Activated CD4-positive, alpha-beta T cell treated with anti-CD3 and anti-CD28 coated beads, Interleukin-2, amount 50 U/mL, for 48 hours (primary cell): ENCODE data around the gene TNPO3.
"Not testable (repeated sequence)": the region's sequence is repeated elsewhere in the genome, so short reads cannot be mapped to it uniquely, and the experiment has no call there.

ENCODE experiments used
- DNase-seq, 2 experiments: peaks; one replicate each; pipeline ENCODE4 v3.0.0-alpha.2; 2020

Gene TNPO3

DNA sequence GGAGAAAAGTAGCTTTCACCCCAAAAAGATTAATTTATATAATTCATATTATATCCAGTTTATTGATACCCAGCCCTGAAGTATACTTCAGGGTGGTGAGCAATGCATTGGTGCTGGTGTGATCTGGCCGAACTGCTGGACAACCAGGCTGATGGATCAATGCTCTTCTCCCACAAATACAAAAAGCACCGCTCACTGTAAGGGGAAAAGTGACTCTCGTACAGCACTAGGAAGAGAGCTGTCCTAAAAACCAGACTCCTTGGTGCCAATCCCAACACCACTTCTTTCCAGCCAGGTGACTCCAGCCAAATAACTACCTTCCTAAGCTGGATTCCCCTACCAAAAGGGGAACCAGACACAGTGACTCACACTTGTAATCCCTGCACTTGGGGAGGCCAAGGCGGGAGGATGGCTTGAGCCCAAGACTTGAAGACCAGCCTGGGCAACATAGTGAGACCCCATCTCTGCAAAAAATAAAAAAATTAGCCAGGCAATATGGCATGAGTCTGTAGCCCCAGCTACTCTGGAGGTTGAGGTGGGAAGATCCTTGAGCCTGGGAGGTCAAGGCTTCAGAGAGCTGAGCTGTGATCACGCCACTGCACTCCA, 13.1 kb upstream of the TNPO3 start:
- DNase-seq, result no peak

DNA sequence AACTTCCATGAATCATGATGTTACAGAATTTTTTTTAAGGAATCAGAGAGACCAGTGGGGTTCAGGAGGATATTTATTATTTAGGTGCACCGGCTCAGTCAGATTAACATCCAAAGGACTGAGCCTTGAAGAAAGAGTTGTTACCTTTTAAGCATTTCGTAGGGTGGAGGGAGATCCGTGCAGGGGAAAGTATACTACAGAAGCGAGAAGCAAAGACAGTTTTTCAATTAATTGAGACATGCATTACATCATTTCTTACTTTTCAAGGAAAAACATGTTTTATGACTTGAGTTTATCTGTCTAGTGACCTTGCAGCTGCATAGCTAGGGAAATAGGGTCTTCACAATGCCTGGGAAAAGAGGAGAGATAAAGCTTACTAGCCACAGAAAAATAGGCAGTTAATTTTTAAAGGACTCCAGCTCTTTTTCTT, 12.2 kb upstream of the TNPO3 start:
- DNase-seq, result not testable (repeated sequence)

DNA sequence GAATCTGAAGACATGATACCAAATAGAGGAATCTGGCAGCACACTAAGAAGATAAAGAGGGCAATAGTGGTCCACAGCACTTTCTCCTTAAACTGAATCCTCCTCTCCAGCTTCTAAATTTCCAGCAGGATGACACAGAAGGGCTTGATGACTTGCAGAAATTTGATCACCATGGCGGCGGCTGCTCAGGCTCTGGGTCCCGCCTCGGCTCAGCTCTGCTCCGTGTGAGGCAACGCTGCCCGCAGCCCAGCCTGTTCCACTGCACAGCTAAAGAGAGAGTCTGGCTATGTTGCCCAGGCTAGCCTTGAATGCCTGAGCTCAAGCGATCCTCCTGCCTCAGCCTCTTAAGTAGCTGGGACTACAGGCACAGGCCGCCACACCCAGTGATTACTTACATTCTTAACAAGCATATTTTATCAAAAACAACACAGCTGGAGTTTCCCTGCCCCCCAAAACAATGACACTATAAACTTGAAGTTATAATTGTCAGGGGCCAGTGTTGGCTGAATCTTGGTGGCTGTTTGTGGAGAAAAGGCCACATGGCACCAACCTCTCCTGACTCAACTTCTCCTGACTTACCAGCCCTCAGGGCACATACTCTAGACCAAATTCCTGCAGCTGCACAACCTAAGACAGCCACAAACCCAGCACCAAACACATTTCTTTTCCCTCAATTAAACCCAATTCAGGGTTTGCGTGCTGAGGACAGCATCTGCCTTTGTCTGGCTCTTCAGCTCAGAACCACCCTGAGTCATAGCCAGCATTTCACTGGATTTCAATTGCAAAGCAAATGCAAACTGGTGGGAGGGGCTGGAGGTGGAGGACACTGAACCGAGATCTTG, 11.6 kb upstream of the TNPO3 start:
- DNase-seq, result no peak

DNA sequence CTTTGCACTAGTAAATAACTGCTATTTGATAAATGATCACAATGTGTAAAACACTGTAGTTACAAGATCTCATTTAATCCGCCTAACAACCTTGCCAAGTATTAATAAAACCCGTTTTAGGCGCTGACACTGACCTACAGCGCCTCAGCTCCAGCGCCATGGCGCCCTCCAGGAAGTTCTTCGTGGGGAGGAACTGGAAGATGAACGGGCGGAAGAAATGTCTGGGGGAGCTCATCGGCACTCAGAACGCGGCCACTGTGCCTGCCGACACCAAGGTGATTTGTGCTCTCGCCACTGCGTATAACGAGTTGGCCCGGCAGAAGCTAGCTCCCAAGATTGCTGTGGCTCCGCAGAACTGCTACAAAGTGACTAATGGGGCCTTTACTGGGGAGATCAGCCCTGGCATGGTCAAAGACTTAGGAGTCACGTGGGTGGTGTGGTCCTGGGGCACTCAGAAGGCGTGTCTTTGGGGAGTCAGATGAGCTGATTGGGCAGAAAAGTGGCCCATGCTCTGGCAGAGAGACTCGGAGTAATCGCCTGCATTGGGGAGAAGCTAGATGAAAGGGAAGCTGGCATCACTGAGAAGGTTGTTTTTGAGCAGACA, 1.1 kb upstream of the TNPO3 start:
- DNase-seq, result no peak

DNA sequence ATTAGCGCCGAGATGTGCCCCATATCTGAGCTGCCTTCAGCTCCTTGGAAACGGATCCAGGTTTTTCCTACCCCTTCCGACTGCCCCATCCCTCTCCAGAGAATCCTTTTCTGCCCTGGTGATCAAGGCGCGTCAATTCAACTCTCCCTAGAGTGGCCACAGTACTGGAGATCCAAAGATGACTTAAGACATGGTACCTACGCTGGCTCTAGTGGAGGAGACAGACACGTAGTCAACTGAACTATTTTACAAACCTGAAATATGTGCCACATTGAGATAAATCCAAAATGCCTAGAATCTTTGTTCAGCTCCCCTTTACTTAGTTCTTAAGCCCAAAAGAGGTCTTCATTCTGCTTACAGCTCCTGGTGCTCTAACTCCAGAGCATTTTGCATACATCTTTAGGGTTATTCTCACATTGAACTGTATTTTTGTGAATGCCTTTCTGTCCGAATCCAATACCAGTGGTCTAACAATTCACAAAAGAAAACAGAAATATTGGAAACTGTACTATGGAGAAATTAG, 444 bp upstream of the TNPO3 start:
- DNase-seq, result no peak

DNA sequence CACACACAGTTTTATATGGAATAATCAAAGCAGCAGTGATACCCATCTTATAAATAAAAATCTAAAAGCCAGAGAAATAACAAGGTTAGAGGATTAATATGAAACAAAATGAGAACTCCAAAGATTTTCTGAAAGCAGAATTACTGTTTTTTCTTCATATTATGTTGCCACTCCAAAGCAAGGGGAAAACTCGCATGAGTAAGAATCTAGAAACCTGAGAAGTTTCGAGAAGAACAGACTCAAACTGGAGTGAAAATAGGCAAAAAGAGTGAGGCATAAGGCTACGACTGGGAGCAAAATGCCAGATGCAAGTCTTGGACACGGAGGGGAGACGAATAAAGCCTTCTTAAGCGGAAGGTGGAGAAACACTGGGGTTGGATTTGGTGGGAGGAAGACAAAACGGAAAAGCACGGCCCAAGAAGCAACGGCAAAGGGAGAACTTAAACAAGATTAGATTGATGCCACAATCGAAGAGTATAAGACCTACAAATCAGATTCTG, 923 bp downstream of the TNPO3 start:
- DNase-seq, result no peak

DNA sequence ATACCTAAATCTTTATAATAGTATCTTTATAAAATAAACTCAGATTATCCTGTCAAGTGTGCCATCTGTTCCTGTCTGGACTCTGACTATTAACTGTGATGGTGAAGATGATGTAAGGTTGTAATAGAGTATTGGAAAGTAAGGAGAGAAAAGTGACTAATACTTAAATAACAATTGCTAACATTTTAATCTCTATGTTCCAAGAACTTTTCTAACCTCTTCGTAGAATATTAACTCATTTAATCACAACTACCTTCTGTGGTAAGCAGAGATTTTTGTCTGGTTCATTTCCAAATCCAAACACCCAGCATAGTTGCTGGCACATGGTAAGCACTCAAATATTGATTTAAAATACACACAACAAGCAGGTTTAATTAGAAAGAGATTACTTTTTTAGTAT, 2.5 kb downstream of the TNPO3 start:
- no peak for DNase-seq

DNA sequence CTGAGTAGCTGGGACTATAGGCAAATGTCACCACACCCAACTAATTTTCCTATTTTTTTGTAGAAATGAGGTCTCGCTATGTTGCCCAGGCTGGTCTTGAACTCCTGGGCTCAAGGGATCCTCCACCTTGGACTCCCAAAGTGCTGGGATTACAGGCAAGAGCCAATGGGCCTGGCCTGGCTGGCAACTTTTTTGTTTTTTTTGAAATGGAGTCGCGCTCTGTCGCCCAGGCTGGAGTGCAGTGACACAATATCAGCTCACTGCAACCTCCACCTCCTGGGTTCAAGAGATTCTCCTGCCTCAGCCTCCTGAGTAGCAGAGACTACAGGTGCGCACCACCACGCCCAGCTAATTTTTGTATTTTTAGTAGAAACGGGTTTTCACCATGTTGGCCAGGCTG, 3.5 kb downstream of the TNPO3 start:
- not testable (repeated sequence) for DNase-seq

DNA sequence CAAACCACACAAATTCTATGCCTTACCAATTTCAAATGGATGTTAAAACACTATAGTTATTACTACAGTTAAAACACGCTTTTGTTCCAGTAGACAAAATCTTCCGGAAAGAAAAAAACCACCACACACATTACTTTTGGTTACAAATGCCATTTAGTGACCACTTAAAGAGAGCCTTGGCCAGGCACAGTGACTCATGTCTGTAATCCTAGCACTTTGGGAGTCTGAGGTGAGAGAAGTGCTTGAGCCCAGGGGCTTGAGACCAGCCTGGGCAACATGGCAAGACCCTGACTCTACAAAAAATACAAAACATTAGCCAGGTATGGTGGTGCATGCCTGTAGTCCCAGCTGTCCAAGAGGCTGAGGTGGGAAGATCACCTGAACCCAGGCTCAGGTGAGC, 7.2 kb downstream of the TNPO3 start:
- no peak for DNase-seq

DNA sequence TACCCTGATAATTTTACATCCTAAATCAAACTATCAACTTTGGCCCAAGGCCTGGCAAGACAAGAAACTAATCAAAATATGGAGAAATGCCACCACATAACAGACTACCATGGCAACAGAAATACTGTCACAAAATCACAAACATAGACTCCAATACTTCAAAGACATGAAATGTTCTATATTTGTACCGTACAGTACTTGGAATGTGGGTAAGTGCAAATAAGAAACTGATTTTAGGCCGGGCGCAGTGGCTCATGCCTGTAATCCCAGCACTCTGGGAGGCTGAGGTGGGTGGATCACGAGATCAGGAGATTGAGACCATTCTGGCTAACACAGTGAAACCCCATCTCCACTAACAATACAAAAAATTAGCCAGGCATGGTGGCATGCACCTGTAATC, 9.2 kb downstream of the TNPO3 start:
- DNase-seq, result no peak

DNA sequence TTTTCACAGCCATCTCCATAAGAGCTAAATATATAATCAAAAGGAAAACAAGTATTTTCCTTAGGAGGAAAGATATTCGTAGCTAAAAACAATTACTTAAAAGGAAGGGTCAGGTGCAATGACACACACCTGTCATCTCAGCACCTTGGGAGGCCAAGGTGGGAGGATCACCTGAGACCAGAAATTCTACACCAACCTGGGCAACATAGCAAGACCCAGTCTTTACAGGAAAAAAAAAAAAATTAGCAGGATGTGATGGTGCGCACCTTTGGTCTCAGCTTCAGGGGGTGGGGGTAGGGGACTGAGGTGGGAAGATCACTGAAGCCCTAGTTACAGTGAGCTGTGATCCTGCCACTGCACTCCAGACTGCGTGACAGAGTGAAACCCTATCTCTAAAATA, 11.9 kb downstream of the TNPO3 start:
- no peak for DNase-seq

DNA sequence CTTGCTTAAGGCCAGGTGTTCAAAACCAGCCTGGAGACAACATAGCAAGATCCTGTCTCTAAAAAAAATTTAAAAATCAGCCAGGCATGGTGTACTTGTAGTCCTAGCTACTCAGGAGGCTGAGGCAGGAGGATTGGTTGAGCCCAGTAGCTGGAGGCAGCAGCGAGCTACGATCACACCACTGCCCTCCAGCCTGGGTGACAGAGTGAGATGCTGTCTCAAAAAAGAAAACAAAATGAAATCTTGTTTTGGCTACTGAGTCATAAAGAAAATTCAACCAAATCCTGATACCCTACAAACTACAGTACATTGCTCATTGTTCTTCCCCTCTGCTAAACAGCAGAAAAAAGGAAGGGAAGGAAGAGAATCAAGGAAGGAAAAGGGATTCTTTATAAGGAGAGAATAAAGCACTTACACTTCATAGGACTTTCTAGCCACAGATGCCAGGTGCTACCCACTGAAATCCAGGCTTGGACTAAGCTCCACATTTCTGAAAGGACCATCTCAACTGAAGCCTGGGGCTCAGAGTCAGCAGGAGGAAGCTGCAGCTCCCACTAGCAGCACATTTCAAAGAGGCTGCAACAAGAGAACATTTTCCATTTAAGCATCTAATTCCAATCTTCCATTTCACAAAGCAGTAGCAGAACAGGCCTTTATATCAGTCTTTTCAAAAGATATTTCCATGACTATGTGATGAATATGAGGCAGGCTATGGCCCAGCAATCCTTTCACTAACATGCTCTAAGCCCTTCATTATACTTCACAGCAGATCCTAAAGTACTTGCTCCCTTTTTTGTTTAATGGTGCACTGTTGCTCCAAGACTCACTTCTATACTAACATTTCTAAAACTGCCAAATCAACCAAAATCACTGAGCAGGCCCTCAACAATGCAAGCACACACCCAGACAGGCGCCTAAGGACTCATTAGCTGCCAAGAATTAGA, 13.5 kb downstream of the TNPO3 start:
- DNase-seq, result peak in 1 of 2 experiments; percentile 3

DNA sequence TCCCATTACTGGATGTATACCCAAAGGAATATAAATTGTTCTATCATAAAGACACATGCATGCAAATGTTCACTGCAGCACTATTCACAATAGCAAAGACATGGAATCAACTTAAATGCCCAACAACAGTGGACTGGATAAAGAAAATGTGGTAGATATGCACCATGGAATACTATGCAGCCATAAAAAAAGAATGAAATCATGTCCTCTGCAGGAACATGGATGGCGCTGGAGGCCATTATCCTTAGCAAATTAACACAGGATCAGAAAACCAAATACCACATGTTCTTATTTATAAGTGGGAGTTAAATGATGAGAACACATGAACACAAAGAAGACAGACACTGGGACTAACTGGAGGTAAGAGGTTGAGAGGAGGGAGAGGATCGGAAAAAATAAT, 16.4 kb downstream of the TNPO3 start:
- DNase-seq, result not testable (repeated sequence)

DNA sequence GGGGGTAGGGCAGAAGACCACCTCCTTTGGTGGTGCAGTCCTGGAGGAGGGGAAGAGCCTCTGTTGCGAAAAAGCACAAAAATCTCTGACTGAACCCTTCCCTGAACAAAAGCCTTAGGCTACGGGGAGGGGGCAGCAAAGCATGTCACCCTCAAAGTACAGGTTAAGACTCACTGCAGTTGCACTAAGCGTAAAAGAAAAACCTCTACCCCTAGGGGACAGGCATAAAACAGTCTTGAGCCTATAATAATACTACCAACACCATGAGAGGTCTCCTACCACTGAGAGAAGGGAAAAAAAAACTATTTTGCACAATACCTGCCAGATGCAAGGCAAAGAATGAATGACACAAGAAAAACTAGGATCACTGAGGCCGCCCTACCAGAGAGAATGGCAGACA, 17.3 kb downstream of the TNPO3 start:
- no peak for DNase-seq

DNA sequence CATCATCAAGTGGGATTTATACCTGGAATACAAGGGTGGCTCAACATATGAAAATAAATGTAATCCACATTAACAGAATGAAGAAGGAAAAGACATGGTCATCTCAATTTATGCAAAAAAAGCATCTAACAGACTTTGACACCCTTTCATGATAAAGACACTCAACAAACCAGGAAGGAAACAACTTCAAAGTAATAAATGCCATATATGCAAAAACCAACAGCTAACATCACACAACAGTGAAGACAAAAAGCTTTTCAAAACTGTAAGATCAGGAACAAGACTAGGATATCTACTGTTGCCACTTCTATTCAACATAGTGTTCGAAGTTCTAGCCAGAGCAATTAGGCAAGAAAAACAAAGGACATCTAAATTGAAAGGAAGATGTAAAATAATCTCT, 22.9 kb downstream of the TNPO3 start:
- no peak for DNase-seq

DNA sequence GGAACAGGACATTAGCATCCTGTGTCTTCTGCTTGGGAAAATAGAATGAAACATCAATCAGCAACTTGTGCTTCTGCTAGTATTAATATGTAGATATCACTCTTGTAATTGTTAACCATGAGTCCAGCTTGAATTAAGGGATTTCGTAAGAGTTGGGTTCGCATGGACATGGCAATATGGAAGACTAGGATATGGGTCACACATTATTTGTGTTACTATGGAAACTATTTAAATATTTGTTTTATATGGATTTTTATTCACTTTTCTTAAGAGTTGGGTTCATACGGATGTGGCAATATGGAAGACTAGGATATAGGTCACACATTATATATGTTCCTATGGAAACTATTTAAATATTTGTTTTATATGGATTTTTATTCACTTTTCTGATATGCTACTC, 24.5 kb downstream of the TNPO3 start:
- DNase-seq, result no peak

DNA sequence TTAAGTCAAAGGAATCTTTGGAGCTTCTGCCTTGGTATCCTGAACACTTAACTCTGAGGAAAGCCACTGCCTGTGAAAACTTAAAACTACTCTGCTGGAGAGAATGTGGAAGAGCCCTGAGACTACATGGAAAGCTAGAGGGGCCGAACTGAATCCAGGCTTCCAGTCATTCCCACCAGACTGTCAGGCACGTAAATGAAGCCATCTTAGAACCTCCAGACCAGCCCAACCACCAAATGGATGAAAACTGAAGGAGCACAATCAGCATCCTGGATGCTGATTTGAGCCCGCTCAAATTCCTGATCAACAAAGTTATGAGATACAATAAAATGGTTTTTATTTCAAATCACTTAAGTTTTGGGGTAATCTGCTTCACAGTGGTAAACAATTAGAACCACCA, 30.8 kb downstream of the TNPO3 start:
- DNase-seq, result no peak

DNA sequence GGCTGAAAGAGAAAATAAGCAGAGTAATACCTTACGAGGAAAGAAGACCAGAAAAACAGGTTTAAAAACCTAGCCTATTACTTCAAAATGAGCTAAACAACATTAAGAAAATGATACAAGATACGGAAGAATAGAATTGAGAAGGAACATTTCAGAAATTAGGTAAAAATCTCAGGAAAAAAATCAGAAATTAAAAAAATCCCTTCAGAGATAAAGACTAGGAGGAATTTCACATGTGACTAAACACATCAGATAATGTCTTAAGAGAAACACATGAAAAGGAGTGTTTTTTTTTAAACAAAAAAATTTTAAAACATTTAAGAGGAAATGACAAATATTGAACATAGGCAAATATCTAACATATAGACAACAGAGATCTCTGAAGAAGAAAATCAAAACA, 33.3 kb downstream of the TNPO3 start:
- DNase-seq, result no peak

DNA sequence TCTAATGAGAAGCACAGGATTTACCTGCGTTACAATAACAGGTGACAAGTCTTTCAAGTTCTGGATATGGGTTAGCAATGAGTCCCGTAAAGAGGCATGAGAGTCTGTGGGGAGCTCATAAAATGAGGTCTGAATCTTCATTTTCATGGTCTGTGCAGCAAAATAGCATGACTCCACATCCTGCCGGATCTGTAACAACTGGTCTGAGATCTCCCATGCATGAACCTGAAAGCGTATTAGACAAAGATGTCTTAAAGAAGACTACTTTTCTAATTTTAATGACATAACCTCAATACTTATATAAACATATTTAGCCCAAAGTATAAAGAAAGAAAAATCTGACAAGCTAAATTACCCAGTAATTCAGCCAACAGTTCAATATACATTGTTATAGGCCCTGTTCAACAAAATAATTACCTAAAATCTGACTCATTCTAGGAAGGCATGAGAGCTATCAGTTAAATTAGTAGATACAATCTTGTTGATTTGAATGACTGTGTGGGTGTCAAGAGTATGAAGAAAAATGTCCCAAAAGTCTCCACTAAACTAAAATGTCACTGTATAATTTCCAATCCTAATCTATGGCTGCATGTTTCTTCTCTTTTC, 36.9 kb downstream of the TNPO3 start:
- DNase-seq, result no peak

DNA sequence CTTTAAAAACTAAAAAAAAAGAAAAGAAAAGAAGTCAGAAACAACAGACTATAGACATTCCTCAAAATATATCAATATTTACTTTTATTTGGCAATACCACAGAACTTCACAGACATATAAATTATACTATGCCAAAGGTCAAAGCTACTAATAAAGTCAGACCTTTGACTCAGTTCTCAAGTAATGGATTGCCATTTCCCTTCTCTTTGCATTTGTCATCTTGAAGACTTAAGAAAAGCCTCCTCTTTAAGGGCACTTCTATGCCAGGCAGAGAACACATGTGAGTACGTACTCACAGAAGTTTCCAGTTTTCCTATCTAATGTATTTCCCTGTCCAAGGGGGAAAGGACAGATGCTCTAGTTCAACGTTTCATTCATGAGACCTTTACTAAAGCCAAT, 37.6 kb downstream of the TNPO3 start:
- no peak for DNase-seq

DNA sequence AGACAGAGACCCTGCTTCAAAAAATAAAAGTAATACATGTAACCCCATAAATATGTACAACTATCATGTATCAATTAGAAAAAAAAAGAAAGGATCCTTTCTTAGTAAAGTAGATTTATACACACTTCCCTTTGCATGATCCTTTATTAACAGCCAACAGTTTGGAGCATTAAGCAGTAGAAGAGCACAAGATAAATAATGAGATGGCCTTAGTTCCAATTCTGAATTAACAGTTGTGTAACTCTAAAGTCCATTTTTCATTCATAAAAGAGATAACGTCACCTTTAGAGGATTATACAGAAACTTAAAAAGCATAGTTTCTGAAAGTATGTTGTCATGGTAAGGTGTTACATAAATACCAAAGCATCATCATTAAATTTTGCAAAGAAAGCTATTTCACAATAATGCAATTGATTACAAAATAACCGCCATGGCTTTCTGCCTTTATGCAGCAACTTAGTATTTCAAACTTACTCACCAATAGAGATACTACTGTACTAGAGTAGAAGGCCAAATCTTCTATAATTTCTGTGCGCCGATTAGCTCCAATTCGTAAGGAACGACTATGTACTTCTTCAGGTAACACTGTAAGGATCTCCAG, 40.3 kb downstream of the TNPO3 start:
- no peak for DNase-seq
